ENCODE data around the gene SAV1. TPM values are rescaled to one million over a fixed set of nuclear protein-coding genes. Genes with fewer than 3 reads are reported as not detected.

SAV1 gene
- total and polyA plus RNA-seq, 10 of the 15 experiments (the other 5 are each of a cell fraction or from before 2014, with no cell fraction given) = 10.1 to 29.1 (median 20.4) TPM

DNA sequence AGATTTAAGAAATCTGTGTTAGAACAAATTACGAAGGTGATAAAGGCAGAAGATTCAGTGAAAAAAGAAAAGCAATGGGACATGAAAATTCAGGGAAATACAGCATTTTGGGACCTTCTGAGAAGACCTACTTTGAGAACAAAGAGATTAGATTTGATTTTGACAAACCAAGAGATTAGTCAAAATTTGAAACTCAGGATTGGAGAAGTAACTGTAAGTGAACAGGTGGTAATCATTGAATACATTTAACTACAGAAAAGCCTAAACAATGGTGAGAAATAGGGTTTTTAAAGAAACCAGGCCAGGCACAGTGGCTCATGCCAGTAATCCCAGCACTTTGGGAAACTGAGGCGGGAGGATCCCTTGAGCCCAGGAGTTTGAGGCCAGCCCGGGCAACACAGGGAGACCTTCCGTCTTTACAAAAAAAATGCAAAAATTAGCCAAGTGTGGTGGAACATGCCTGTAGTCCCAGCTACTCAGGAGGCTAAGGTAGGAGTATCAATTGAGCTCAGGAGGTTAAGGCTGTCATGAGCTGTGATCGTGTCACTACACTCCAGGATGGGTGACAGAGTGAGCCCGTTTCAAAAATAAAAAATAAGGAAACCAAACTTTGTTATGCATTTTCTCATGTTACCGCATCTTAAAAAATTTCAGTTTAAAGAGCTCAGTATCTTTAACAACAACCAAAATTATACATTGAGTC lies 8.9 kb upstream of the SAV1 start:
- no peaks in the 10 kb centered on the region for H3K79me2 ChIP-seq (ENCODE audit: control insufficient read depth, insufficient read depth, low read length)
- DNase-seq (ENCODE audit: low read depth, low spot score) = no peak
- no peaks in the 10 kb centered on the region for H3K27me3 ChIP-seq (replicated peaks in 1 of 2; ENCODE audit: control insufficient read depth in 2 of 2, insufficient read depth in 2 of 2, low read length in 1 of 2)
- H3K4me2 ChIP-seq (ENCODE audit: control insufficient read depth, insufficient read depth) = peak overlapping the region; percentile 75
- 30% methylated on average over 7 of the region's 7 CpGs for WGBS (ENCODE audit: insufficient coverage, insufficient replicate concordance, low lambda C conversion rate, missing lambda C conversion rate)
- H2AFZ ChIP-seq (ENCODE audit: control insufficient read depth, low read depth, low read length) = peak overlapping the region; percentile 59
- ChIA-PET CTCF (interaction anchor here (0.7 to 2.0 kb wide), 10 partner anchors 9 to 334 kb away, joined by 3 to 12 read pairs (median 4); partner anchors contain the start of gene SAV1), RAD21 (ENCODE audit: unreplicated experiment) (interaction anchor here (0.7 to 2.3 kb wide), 11 partner anchors 11 to 184 kb away, joined by 3 to 14 read pairs (median 4); no protein-coding TSS in a partner anchor), POLR2A (interaction anchor here (0.7 to 1.9 kb wide), 7 partner anchors 9 to 153 kb away, joined by 3 to 9 read pairs (median 6); partner anchors contain the start of gene SAV1), SMC1A (ENCODE audit: uncharacterized antibody, unreplicated experiment) (interaction anchor here (0.5 to 2.3 kb wide), 19 partner anchors 9 to 183 kb away, joined by 3 to 12 read pairs (median 4); no protein-coding TSS in a partner anchor)
- in situ Hi-C loops (cut with MboI) = no loop called here
- peaks cover 20% of the 10 kb centered on the region for H3K4me1 ChIP-seq (ENCODE audit: control insufficient read depth, insufficient read depth, low read length)
- peak; percentile 83 for ATAC-seq
- H3K4me3 ChIP-seq = peak overlapping the region; percentile 35; the same call in 1 of the 2 replicates
- no peaks in the 10 kb centered on the region for H4K20me1 ChIP-seq (ENCODE audit: control insufficient read depth, insufficient read depth)
- intact Hi-C loops (cut with micrococcal nuclease; ENCODE audit: unreplicated experiment) = no loop called here
- TF ChIP-seq ZNF384 (IDR thresholded peaks at IDR 0.05; ENCODE audit: borderline replicate concordance, low read depth, low read length) (no peak), MTA3 (IDR thresholded peaks at IDR 0.05; ENCODE audit: borderline replicate concordance, low read length) (peak; percentile 33; the same call in 1 of the 2 replicates), IKZF2 (IDR thresholded peaks at IDR 0.05) (no peak), IRF4 (IDR thresholded peaks at IDR 0.05; ENCODE audit: low read depth, low read length) (0 out of 2 replicates have a peak, but pooled peaks have one; percentile 27), ZNF207 (IDR thresholded peaks at IDR 0.05; ENCODE audit: borderline replicate concordance) (no peak), KLF5 (IDR thresholded peaks at IDR 0.05; ENCODE audit: partially characterized antibody) (no peak), RAD21 (IDR thresholded peaks at IDR 0.05; ENCODE audit: insufficient read depth, low read depth, low read length) (peak; percentile 6; the same call in 1 of the 2 replicates), CHD2 (IDR thresholded peaks at IDR 0.05; ENCODE audit: borderline replicate concordance, low read depth, low read length) (no peak), PAX8 (IDR thresholded peaks at IDR 0.05) (no peak), JUNB (IDR thresholded peaks at IDR 0.05) (peak; percentile 55)
- TF ChIP-seq, protein P1, sequence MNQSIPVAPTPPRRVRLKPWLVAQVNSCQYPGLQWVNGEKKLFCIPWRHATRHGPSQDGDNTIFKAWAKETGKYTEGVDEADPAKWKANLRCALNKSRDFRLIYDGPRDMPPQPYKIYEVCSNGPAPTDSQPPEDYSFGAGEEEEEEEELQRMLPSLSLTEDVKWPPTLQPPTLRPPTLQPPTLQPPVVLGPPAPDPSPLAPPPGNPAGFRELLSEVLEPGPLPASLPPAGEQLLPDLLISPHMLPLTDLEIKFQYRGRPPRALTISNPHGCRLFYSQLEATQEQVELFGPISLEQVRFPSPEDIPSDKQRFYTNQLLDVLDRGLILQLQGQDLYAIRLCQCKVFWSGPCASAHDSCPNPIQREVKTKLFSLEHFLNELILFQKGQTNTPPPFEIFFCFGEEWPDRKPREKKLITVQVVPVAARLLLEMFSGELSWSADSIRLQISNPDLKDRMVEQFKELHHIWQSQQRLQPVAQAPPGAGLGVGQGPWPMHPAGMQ (IDR thresholded peaks at IDR 0.05; ENCODE audit: borderline replicate concordance) = no peak
- TF ChIP-seq, protein P2, sequence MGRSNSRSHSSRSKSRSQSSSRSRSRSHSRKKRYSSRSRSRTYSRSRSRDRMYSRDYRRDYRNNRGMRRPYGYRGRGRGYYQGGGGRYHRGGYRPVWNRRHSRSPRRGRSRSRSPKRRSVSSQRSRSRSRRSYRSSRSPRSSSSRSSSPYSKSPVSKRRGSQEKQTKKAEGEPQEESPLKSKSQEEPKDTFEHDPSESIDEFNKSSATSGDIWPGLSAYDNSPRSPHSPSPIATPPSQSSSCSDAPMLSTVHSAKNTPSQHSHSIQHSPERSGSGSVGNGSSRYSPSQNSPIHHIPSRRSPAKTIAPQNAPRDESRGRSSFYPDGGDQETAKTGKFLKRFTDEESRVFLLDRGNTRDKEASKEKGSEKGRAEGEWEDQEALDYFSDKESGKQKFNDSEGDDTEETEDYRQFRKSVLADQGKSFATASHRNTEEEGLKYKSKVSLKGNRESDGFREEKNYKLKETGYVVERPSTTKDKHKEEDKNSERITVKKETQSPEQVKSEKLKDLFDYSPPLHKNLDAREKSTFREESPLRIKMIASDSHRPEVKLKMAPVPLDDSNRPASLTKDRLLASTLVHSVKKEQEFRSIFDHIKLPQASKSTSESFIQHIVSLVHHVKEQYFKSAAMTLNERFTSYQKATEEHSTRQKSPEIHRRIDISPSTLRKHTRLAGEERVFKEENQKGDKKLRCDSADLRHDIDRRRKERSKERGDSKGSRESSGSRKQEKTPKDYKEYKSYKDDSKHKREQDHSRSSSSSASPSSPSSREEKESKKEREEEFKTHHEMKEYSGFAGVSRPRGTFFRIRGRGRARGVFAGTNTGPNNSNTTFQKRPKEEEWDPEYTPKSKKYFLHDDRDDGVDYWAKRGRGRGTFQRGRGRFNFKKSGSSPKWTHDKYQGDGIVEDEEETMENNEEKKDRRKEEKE (IDR thresholded peaks at IDR 0.05) = no peak
- BruUV-seq (replicated peaks) = no TSS peak
- peak overlapping the region; percentile 61 for H3K27ac ChIP-seq (ENCODE audit: control insufficient read depth, insufficient read depth)
- no peak overlapping the region for H3K9ac ChIP-seq (ENCODE audit: control insufficient read depth, insufficient read depth, low read length)
- H3K9me3 ChIP-seq (replicated peaks; ENCODE audit: control insufficient read depth, insufficient read depth, low read length) = no peaks in the 10 kb centered on the region
- H3K36me3 ChIP-seq (ENCODE audit: control insufficient read depth in 2 of 2, insufficient read depth in 2 of 2, low read length in 1 of 2) = no peaks in the 10 kb centered on the region
- FAIRE-seq = peak; percentile 38

All from GM12878 (cell line).